Measurements from ENCODE around the gene VSIG2. TPM values are rescaled to one million over a fixed set of nuclear protein-coding genes. Genes with fewer than 3 reads are reported as not detected.

VSIG2 gene, protein sequence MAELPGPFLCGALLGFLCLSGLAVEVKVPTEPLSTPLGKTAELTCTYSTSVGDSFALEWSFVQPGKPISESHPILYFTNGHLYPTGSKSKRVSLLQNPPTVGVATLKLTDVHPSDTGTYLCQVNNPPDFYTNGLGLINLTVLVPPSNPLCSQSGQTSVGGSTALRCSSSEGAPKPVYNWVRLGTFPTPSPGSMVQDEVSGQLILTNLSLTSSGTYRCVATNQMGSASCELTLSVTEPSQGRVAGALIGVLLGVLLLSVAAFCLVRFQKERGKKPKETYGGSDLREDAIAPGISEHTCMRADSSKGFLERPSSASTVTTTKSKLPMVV
- not detected in 2 replicates for total RNA-seq (ENCODE audit: low replicate concordance)

DNA sequence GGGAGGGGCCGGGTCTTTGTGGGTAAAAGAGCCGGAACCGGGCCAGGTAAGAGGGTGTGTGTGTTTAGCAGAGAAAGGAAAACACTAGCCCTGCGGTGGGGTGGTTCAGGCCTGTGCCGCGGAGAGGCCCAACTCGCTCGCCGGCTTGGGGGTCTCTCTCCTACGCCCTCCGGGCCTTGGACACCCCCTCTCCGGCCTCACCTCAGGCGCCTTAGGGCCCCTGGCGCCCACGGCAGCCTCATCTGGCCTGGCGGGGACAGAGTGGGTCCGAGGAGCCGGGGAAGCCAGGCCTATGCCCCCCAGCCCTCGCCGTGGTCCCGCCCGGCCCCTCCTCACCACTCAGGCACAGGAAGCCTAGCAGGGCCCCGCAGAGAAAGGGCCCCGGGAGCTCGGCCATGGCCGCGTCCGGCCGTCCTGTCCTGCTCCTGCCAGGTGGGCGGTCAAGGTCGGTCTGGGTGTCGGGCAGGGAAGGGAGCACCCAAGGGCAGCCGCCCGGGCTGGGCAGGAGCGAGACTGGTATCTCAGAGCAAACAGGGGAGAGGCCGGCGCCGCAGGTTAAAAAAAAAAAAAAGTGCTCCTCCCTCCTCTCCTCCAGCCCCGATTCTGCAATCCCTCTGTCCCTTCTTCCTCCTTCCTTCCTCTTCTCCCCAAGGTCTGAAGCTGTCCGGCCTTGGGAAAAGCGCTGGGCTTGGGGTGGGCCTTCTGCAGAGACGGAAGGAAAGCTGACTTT, at the start of gene VSIG2:
VSIG2 (minus strand) TSS at position 515 of the 730 bp plus-strand sequence; CDS start at position 397, 118 bp downstream.
- DNase-seq (ENCODE audit: low read depth): no peak
- no peak within 1 kb of the TSS for H3K4me3 ChIP-seq (ENCODE audit: low read depth, low read length)
- TF ChIP-seq, protein P1, sequence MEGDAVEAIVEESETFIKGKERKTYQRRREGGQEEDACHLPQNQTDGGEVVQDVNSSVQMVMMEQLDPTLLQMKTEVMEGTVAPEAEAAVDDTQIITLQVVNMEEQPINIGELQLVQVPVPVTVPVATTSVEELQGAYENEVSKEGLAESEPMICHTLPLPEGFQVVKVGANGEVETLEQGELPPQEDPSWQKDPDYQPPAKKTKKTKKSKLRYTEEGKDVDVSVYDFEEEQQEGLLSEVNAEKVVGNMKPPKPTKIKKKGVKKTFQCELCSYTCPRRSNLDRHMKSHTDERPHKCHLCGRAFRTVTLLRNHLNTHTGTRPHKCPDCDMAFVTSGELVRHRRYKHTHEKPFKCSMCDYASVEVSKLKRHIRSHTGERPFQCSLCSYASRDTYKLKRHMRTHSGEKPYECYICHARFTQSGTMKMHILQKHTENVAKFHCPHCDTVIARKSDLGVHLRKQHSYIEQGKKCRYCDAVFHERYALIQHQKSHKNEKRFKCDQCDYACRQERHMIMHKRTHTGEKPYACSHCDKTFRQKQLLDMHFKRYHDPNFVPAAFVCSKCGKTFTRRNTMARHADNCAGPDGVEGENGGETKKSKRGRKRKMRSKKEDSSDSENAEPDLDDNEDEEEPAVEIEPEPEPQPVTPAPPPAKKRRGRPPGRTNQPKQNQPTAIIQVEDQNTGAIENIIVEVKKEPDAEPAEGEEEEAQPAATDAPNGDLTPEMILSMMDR (IDR thresholded peaks at IDR 0.05; ENCODE audit: insufficient read depth, low read length): no peak

DNA sequence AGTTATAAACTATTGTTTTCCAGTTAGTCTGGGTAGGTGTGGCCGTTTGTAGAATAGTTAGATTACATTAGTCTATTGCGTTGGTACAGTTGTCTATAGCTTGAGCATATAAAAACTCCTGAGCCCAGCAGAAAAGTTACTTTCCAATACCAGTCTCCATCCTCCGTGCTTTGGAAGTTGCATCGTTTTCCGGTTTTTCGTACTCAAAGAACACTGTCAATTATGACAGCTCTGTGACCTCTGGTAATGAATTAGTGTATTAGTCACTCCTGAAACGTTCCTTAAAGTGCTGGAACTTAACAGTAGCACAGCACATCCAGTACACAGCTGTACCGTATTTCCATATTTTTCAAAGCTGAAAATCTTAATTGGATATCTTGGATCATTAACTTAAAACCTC, 49.0 kb upstream of the VSIG2 start:
- TF ChIP-seq, protein P1 (IDR thresholded peaks at IDR 0.05; ENCODE audit: insufficient read depth, low read length): no peak
- peak overlapping the region; percentile 88 for H3K4me3 ChIP-seq (ENCODE audit: low read depth, low read length)
- DNase-seq (ENCODE audit: low read depth): peak; percentile 39

DNA sequence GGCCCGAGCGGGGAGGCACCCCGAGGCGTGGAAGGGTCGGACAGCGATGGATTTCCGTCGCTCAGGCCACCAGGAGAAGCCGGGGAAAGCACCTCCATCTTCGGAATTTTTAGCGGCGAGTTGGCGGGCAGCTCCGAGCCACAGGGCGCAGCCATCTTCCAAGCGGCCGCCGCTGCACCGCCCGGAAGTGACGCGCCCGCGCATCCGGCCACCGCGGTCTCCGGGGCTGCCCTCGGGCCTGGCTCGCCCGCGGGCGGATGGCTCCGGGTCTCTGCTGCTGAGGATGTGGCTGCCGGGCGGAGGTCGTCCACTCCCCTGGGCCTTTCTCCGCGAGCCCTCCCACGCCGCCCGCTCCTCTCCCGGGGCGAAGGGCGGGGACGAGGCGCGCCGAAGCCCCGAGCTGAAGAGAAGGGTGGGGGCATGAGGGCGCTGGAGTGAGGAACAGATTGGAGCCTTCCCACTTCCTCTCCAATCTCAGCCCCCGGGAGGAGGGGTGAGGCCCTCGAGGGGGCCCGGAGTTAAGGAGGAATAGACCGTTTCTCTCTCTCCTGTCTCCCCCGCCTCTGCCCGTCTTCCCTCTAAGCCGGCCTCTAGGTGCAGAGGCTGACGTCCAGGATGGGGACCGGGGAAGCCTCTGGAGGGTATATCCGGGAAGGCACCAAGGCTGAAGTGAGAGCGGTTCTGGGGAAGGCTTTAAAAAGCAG, 48.3 kb upstream of the VSIG2 start, which contains the start of gene MSANTD2:
MSANTD2 (minus strand) TSS at position 181 of the 704 bp plus-strand sequence; CDS start at position 155, 26 bp downstream.
- peak; percentile 80 for DNase-seq (ENCODE audit: low read depth)
- H3K4me3 ChIP-seq (ENCODE audit: low read depth, low read length): peak within 1 kb of the TSS; percentile 88
- TF ChIP-seq, protein P1 (IDR thresholded peaks at IDR 0.05; ENCODE audit: insufficient read depth, low read length): no peak

DNA sequence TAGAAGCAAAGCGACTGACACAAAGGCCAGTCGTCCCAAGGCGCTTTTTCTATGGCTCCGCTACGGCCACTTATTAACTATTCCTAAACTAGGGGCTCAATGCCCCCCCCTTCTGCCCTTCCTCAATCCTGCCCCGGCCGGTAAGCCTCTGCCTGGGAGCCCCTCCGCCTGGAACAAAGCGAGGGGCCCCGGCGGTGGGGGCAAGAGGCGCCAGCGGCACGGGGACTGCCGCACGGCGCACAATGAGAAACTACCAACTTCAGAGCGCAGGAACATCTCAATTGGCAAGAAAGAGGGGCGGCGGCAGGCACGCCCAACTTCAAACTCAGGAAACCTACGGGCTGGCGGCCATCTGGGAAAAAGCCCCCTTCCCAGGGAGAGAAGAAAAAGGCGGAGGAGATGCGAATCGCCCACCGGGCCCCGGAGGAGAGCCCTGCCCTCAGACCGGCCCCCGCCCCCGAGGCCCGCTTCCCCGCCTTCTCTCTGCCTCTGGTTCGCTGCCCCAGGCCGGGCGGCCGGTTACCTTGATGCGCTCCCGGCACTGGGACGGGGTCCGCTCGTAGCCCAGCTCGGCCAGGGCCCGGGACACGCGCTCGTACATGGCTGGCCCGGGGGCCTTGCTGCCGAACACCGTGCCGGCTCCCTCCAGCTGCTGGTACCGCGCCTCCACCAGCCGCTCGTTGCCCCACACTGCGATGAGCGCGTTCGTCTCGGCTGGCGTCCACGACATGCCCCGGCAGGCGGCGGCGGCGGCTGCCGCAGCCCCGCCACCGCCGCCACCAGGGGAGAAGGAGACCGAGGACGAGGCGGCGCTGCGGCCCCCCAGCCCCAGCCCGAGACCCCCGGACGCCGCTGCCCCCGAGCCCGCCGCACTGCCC, 47.5 kb upstream of the VSIG2 start:
- DNase-seq (ENCODE audit: low read depth): no peak
- TF ChIP-seq, protein P1 (IDR thresholded peaks at IDR 0.05; ENCODE audit: insufficient read depth, low read length): no peak
- peak overlapping the region; percentile 88 for H3K4me3 ChIP-seq (ENCODE audit: low read depth, low read length)

DNA sequence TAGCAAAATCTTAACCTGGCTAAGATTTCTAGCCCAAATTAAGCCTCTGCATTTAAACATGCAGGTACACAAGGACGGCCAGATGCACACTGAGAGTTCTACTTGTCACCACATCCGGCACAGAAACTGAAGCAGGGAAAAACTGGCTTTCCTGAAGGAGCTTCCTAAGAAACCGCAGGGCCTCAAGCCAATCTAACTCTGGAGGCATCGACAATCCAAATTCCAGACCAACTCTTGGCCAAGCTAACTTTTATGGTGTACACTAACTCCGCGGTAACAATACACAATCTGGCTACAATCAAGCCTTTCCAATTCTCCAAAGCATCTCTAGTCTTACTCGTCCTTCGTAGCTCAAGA, 46.9 kb upstream of the VSIG2 start:
- H3K4me3 ChIP-seq (ENCODE audit: low read depth, low read length): peak overlapping the region; percentile 88
- TF ChIP-seq, protein P1 (IDR thresholded peaks at IDR 0.05; ENCODE audit: insufficient read depth, low read length): no peak
- peak; percentile 81 for DNase-seq (ENCODE audit: low read depth)

DNA sequence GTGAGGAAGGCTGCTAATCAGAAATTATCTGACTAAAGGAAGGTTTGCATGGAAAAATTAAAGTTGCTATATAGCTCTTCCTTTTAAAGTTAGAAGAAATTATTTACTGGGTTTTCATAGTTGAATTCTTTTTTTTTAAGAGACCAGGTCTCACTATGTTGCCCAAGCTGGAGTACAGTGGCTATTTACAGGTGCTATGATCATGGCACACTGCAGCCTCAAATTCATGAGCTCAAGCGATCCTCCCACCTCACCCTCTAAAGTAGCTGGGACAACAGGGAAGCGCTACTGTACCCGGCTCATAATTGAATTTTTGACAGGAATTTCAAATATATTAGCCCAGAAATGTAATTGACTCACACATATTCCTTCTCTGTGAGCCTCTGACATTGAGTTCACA, 44.3 kb upstream of the VSIG2 start:
- no peak for DNase-seq (ENCODE audit: low read depth)
- H3K4me3 ChIP-seq (ENCODE audit: low read depth, low read length): no peak overlapping the region
- TF ChIP-seq, protein P1 (IDR thresholded peaks at IDR 0.05; ENCODE audit: insufficient read depth, low read length): no peak

Measured in fibroblast of the aortic adventitia (primary cell).